CD4-positive, CD25-positive, alpha-beta regulatory T cell (primary cell): Measurements from ENCODE around the gene CAMKMT. TPM values are rescaled to one million over a fixed set of nuclear protein-coding genes. Genes with fewer than 3 reads are reported as not detected.
A peak's percentile ranks its signal among the peaks of the same experiment; 100 is the strongest.

Source experiments
- ATAC-seq, 2 donors: fragments of 150-1000 bp; cut with Tn5 transposase; one replicate each; pipeline ENCODE4 v1.10.0; 2021; ENCODE audit warnings: low read depth in 2 of 2, moderate number of reproducible peaks in 2 of 2, moderate library complexity in 1 of 2
- DNase-seq, 3 donors: peaks; one replicate each; pipeline versions ENCODE4 v3.0.0 to v3.0.0-alpha.2; 2012 to 2022; ENCODE audit warnings: mixed read lengths in 1 of 3
- H3K27ac ChIP-seq: one replicate; pipeline ENCODE4 v1.7.0; 2013; ENCODE audit warnings: mild to moderate bottlenecking, low read length; ENCODE audit not compliant: insufficient read depth, poor library complexity, severe bottlenecking
- H3K27me3 ChIP-seq: one replicate; pipeline ENCODE4 v1.7.0; 2013; ENCODE audit warnings: low read length; ENCODE audit not compliant: control insufficient read depth, insufficient read depth
- H3K36me3 ChIP-seq: one replicate; pipeline ENCODE4 v1.7.0; 2013; ENCODE audit warnings: mild to moderate bottlenecking, low read length, moderate library complexity; ENCODE audit not compliant: control insufficient read depth, insufficient read depth
- H3K4me1 ChIP-seq: 2 replicates; pipeline ENCODE4 v1.7.0; 2013; ENCODE audit warnings: mild to moderate bottlenecking, low read length; ENCODE audit not compliant: insufficient read depth, control insufficient read depth, poor library complexity, severe bottlenecking
- H3K4me3 ChIP-seq: one replicate; pipeline ENCODE4 v1.7.0; 2013; ENCODE audit warnings: low read depth, mild to moderate bottlenecking, low read length, moderate library complexity
- H3K9me3 ChIP-seq, 2 experiments: 1 replicate in 1 of 2; 2 replicates in 1 of 2; pipeline ENCODE4 v1.7.0; 2013; ENCODE audit warnings: low read length in 2 of 2, mild to moderate bottlenecking in 1 of 2, moderate library complexity in 1 of 2; ENCODE audit not compliant: control insufficient read depth in 2 of 2
- H3K27ac Mint-ChIP-seq, 3 donors: one replicate each; pipeline ENCODE4 v1.8.0; 2020 to 2022; ENCODE audit warnings: mild to moderate bottlenecking in 3 of 3, mixed read lengths in 3 of 3, moderate library complexity in 2 of 3
- H3K27me3 Mint-ChIP-seq: one replicate; pipeline ENCODE4 v1.8.0; 2022; ENCODE audit warnings: mild to moderate bottlenecking, mixed read lengths
- H3K36me3 Mint-ChIP-seq: one replicate; pipeline ENCODE4 v1.8.0; 2020; ENCODE audit warnings: mixed read lengths
- H3K4me1 Mint-ChIP-seq, 4 donors: one replicate each; pipeline ENCODE4 v1.8.0; 2020 to 2022; ENCODE audit warnings: mixed read lengths in 4 of 4, mild to moderate bottlenecking in 1 of 4
- H3K4me3 Mint-ChIP-seq, 4 donors: one replicate each; pipeline ENCODE4 v1.8.0; 2020 to 2022; ENCODE audit warnings: mild to moderate bottlenecking in 4 of 4, mixed read lengths in 4 of 4, moderate library complexity in 3 of 4
- H3K9me3 Mint-ChIP-seq, 7 donors: one replicate each; pipeline ENCODE4 v1.8.0; 2020 to 2022; ENCODE audit warnings: mixed read lengths in 7 of 7, mild to moderate bottlenecking in 3 of 7, moderate library complexity in 2 of 7
- polyA plus RNA-seq, 4 donors: library from polyadenylated mRNA; unstranded; fragments of 300-500 nt; fragmentation: Illumina TruSeq; gene quantifications; one replicate each; pipeline ENCODE4 v1.2.3, GENCODE V29; 2021
- total RNA-seq: library from RNA; stranded (reverse); gene quantifications from one replicate; pipeline ENCODE4 v1.2.3, GENCODE V29; 2022

CAMKMT gene
- total and polyA plus RNA-seq, 5 donors from 2014 or later, result 17.6 to 27.6 (median 19.5) TPM

- H3K9me3 Mint-ChIP-seq, result peaks cover 0 to 1% (median 0%) of the 10 kb centered on the region in 7 donors
- peaks cover 0 to 17% (median 6%) of the 10 kb centered on the region in 4 donors for H3K4me1 Mint-ChIP-seq
- no peak overlapping the region for H3K4me3 ChIP-seq
- no peak for ATAC-seq
- no peak overlapping the region for H3K27ac Mint-ChIP-seq
- H3K4me1 ChIP-seq, result no peaks in the 10 kb centered on the region
- peaks cover 9% of the 10 kb centered on the region for H3K36me3 Mint-ChIP-seq
- H3K9me3 ChIP-seq, result no peaks in the 10 kb centered on the region
- no peak for DNase-seq
- H3K27ac ChIP-seq, result no peak overlapping the region
- H3K4me3 Mint-ChIP-seq, result no peak overlapping the region
- no peaks in the 10 kb centered on the region for H3K36me3 ChIP-seq
- no peaks in the 10 kb centered on the region for H3K27me3 Mint-ChIP-seq
- H3K27me3 ChIP-seq, result no peaks in the 10 kb centered on the region
Measured at GRCh38 chr2:44545005-44545404, 183.3 kb downstream of the CAMKMT start.

GRCh38 chr2:44546459-44547127 lies 184.8 kb downstream of the CAMKMT start:
- H3K4me3 Mint-ChIP-seq, result no peak overlapping the region
- Histone ChIP-seq H3K27ac (no peak overlapping the region), H3K27me3 (no peaks in the 10 kb centered on the region), H3K9me3 (no peaks in the 10 kb centered on the region), H3K4me1 (no peaks in the 10 kb centered on the region), H3K4me3 (no peak overlapping the region), H3K36me3 (no peaks in the 10 kb centered on the region)
- DNase-seq, result no peak
- H3K27me3 Mint-ChIP-seq, result no peaks in the 10 kb centered on the region
- H3K9me3 Mint-ChIP-seq, result peaks cover 0 to 1% (median 0%) of the 10 kb centered on the region in 7 donors
- no peak for ATAC-seq
- no peak overlapping the region for H3K27ac Mint-ChIP-seq
- peaks cover 16% of the 10 kb centered on the region for H3K36me3 Mint-ChIP-seq
- peaks cover 0 to 17% (median 7%) of the 10 kb centered on the region in 4 donors for H3K4me1 Mint-ChIP-seq

GRCh38 chr2:44547718-44548117 lies 186.0 kb downstream of the CAMKMT start:
- no peaks in the 10 kb centered on the region for H3K4me1 ChIP-seq
- H3K4me1 Mint-ChIP-seq, result peaks cover 0 to 9% (median 4%) of the 10 kb centered on the region in 4 donors
- H3K9me3 Mint-ChIP-seq, result peaks cover 0 to 1% (median 0%) of the 10 kb centered on the region in 7 donors
- ATAC-seq (no peak), DNase-seq (no peak)
- H3K36me3 Mint-ChIP-seq, result peaks cover 16% of the 10 kb centered on the region
- no peaks in the 10 kb centered on the region for H3K27me3 ChIP-seq
- H3K9me3 ChIP-seq, result no peaks in the 10 kb centered on the region
- no peaks in the 10 kb centered on the region for H3K27me3 Mint-ChIP-seq
- H3K27ac ChIP-seq, result no peak overlapping the region
- H3K36me3 ChIP-seq, result no peaks in the 10 kb centered on the region
- no peak overlapping the region for H3K4me3 ChIP-seq
- H3K4me3 Mint-ChIP-seq, result no peak overlapping the region
- peak overlapping the region in 1 of 3 donors; percentile 14 for H3K27ac Mint-ChIP-seq

GRCh38 chr2:44548221-44549098 lies 186.7 kb downstream of the CAMKMT start:
- no peak for DNase-seq
- Mint-ChIP-seq H3K27ac (peak overlapping the region in 1 of 3 donors; percentile 14), H3K4me3 (no peak overlapping the region), H3K9me3 (peaks cover 0 to 1% (median 0%) of the 10 kb centered on the region in 7 donors), H3K27me3 (no peaks in the 10 kb centered on the region), H3K4me1 (peaks cover 0 to 9% (median 4%) of the 10 kb centered on the region in 4 donors), H3K36me3 (peaks cover 16% of the 10 kb centered on the region)
- H3K36me3 ChIP-seq, result no peaks in the 10 kb centered on the region
- no peak for ATAC-seq
- no peaks in the 10 kb centered on the region for H3K27me3 ChIP-seq
- H3K4me3 ChIP-seq, result no peak overlapping the region
- no peak overlapping the region for H3K27ac ChIP-seq
- H3K4me1 ChIP-seq, result no peaks in the 10 kb centered on the region
- H3K9me3 ChIP-seq, result no peaks in the 10 kb centered on the region

- Mint-ChIP-seq H3K4me3 (no peak overlapping the region), H3K4me1 (peaks cover 0 to 9% (median 6%) of the 10 kb centered on the region in 4 donors), H3K9me3 (peaks cover 0 to 1% (median 0%) of the 10 kb centered on the region in 7 donors), H3K27ac (peak overlapping the region in 1 of 3 donors; percentile 82), H3K27me3 (no peaks in the 10 kb centered on the region), H3K36me3 (peaks cover 16% of the 10 kb centered on the region)
- Histone ChIP-seq H3K27me3 (no peaks in the 10 kb centered on the region), H3K4me3 (no peak overlapping the region), H3K4me1 (no peaks in the 10 kb centered on the region), H3K36me3 (no peaks in the 10 kb centered on the region), H3K27ac (no peak overlapping the region), H3K9me3 (no peaks in the 10 kb centered on the region)
- DNase-seq, result no peak
- no peak for ATAC-seq
Measured at GRCh38 chr2:44549099-44549471, 187.3 kb downstream of the CAMKMT start.

- Mint-ChIP-seq H3K27me3 (no peaks in the 10 kb centered on the region), H3K36me3 (peaks cover 18% of the 10 kb centered on the region), H3K9me3 (peaks cover 0 to 1% (median 0%) of the 10 kb centered on the region in 7 donors)
Measured at GRCh38 chr2:44549856-44550255, 188.1 kb downstream of the CAMKMT start.

GRCh38 chr2:44550561-44550960 lies 188.8 kb downstream of the CAMKMT start:
- H3K27ac Mint-ChIP-seq, result no peak overlapping the region
- ATAC-seq, result no peak
- H3K27me3 Mint-ChIP-seq, result no peaks in the 10 kb centered on the region

More at GRCh38 chr2:44549856-44550255, 188.1 kb downstream of the CAMKMT start:
- H3K9me3 ChIP-seq, result no peaks in the 10 kb centered on the region
- Mint-ChIP-seq H3K4me3 (no peak overlapping the region), H3K27ac (no peak overlapping the region), H3K4me1 (peaks cover 0 to 9% (median 5%) of the 10 kb centered on the region in 4 donors)
- DNase-seq (no peak), ATAC-seq (no peak)
- H3K4me3 ChIP-seq, result no peak overlapping the region
- no peak overlapping the region for H3K27ac ChIP-seq
- H3K4me1 ChIP-seq, result no peaks in the 10 kb centered on the region
- H3K27me3 ChIP-seq, result no peaks in the 10 kb centered on the region
- no peaks in the 10 kb centered on the region for H3K36me3 ChIP-seq

More at GRCh38 chr2:44550561-44550960, 188.8 kb downstream of the CAMKMT start:
- Histone ChIP-seq H3K36me3 (no peaks in the 10 kb centered on the region), H3K4me1 (no peaks in the 10 kb centered on the region), H3K27me3 (no peaks in the 10 kb centered on the region), H3K4me3 (no peak overlapping the region), H3K27ac (no peak overlapping the region), H3K9me3 (no peaks in the 10 kb centered on the region)
- H3K4me3 Mint-ChIP-seq, result no peak overlapping the region
- H3K36me3 Mint-ChIP-seq, result peaks cover 25% of the 10 kb centered on the region
- peaks cover 0 to 1% (median 0%) of the 10 kb centered on the region in 7 donors for H3K9me3 Mint-ChIP-seq
- H3K4me1 Mint-ChIP-seq, result peaks cover 0 to 8% (median 4%) of the 10 kb centered on the region in 4 donors
- DNase-seq, result no peak
